ENCODE results near the gene INPP5D. TPM values are rescaled to one million over a fixed set of nuclear protein-coding genes. Genes with fewer than 3 reads are reported as not detected.
A peak's percentile ranks its signal among the peaks of the same experiment; 100 is the strongest.

Gene INPP5D
- total RNA-seq, 1 experiment from 2014 or later = 12.7 TPM

DNA sequence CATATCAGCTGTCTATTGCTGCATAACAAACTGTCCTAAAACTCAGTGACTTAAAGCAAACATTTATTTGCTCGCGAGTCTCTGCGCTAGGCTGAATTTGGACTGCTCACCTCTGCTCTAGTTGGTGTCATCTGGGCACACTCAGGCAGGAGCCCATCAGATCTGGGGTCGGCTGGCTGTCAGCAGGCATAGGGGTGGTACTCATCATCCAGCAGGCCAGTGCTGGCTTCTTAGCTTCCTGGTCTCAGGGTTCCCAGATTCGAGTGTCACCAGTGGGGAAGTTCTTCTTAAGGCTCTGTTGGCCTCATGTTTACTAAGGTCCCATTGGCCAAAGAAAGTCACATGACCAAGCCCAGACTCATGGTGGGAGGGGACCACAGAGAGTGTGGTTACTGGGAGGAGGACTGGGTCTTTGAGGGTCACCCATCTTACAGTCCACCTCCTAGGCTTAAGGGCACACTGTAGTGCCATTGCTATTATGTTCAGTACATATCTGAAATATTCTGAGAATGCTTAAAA lies 119.8 kb downstream of the INPP5D start:
- Mint-ChIP-seq H3K27ac (peak overlapping the region in 1 of 3 experiments; percentile 44; a peak in 2 of 7 replicates), H3K4me3 (no peak overlapping the region), H3K9me3 (peaks cover 18 to 19% of the 10 kb centered on the region in 2 experiments), H3K36me3 (ENCODE audit: insufficient read depth in 1 of 3, low read depth in 3 of 3) (peaks cover 8 to 48% (median 28%) of the 10 kb centered on the region in 3 experiments; a peak in 6 of 7 replicates), H3K27me3 (ENCODE audit: low read depth) (no peaks in the 10 kb centered on the region), H3K4me1 (no peaks in the 10 kb centered on the region)
- Histone ChIP-seq H4K91ac (ENCODE audit: insufficient read length, low read depth, low read length) (no peak overlapping the region), H3K9me3 (ENCODE audit: control insufficient read depth, low read depth, low read length) (no peaks in the 10 kb centered on the region), H3T11ph (ENCODE audit: low read length) (no peak overlapping the region), H3K23ac (ENCODE audit: insufficient read length, low read depth, low read length) (no peak overlapping the region), H2BK20ac (ENCODE audit: low read depth, low read length, poor library complexity, severe bottlenecking) (no peak overlapping the region), H4K5ac (ENCODE audit: insufficient read length, low read depth, low read length) (no peak overlapping the region), H3K23me2 (ENCODE audit: insufficient read length, low read depth, low read length, poor library complexity, severe bottlenecking) (no peaks in the 10 kb centered on the region), H2BK5ac (ENCODE audit: insufficient read length, low read length) (no peak overlapping the region), H3K27ac (ENCODE audit: insufficient read length, low read depth, low read length) (no peak overlapping the region), H3K79me2 (ENCODE audit: insufficient read depth, low read length) (no peaks in the 10 kb centered on the region), H2BK15ac (ENCODE audit: low read depth, low read length) (no peak overlapping the region), H3K27me3 (ENCODE audit: insufficient read depth, low read length) (no peaks in the 10 kb centered on the region), H2AFZ (ENCODE audit: low read length) (no peak overlapping the region), H2BK12ac (ENCODE audit: insufficient read length, low read depth, low read length) (no peak overlapping the region), H2BK120ac (ENCODE audit: low read depth, low read length, poor library complexity, severe bottlenecking) (no peak overlapping the region), H3K4ac (ENCODE audit: low read depth, low read length) (no peak overlapping the region), H2AK5ac (ENCODE audit: insufficient read length, low read length) (no peak overlapping the region), H3K56ac (ENCODE audit: insufficient read length, low read depth, low read length) (no peak overlapping the region), H3K79me1 (ENCODE audit: insufficient read depth, low read depth, low read length, poor library complexity, severe bottlenecking) (no peaks in the 10 kb centered on the region), H3K9ac (ENCODE audit: extremely low read depth, insufficient read length, low read length) (no peak overlapping the region), H4K20me1 (ENCODE audit: control insufficient read depth, insufficient read depth, insufficient read length) (no peaks in the 10 kb centered on the region), H3K14ac (ENCODE audit: insufficient read depth, low read length) (no peak overlapping the region), H3K4me2 (ENCODE audit: insufficient read depth, insufficient read length, low read length) (no peak overlapping the region), H3K4me1 (ENCODE audit: insufficient read depth, low read length) (no peaks in the 10 kb centered on the region), H3K18ac (ENCODE audit: insufficient read length, low read depth, low read length) (no peak overlapping the region), H4K8ac (replicated peaks; ENCODE audit: insufficient read length, low read depth, low read length) (no peak overlapping the region)
- no CpG with 5 or more reads among the region's 5 CpGs for WGBS (ENCODE audit: extremely low coverage, insufficient read length, low lambda C conversion rate)
- TF ChIP-seq, protein P1, sequence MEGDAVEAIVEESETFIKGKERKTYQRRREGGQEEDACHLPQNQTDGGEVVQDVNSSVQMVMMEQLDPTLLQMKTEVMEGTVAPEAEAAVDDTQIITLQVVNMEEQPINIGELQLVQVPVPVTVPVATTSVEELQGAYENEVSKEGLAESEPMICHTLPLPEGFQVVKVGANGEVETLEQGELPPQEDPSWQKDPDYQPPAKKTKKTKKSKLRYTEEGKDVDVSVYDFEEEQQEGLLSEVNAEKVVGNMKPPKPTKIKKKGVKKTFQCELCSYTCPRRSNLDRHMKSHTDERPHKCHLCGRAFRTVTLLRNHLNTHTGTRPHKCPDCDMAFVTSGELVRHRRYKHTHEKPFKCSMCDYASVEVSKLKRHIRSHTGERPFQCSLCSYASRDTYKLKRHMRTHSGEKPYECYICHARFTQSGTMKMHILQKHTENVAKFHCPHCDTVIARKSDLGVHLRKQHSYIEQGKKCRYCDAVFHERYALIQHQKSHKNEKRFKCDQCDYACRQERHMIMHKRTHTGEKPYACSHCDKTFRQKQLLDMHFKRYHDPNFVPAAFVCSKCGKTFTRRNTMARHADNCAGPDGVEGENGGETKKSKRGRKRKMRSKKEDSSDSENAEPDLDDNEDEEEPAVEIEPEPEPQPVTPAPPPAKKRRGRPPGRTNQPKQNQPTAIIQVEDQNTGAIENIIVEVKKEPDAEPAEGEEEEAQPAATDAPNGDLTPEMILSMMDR (conservative IDR thresholded peaks at IDR 0.05) = no peak
- DNase-seq = no peak
